Activated effector memory CD4-positive, alpha-beta T cell treated with anti-CD3 and anti-CD28 coated beads, Interleukin-2, amount 50 U/mL, for 16 hours (primary cell): ENCODE results near the gene C6orf136.

Source experiments
- DNase-seq: peaks from one replicate; pipeline ENCODE4 v3.0.0-alpha.2; 2020

The C6orf136 gene

GRCh38 chr6:30664994-30665767 lies 18.2 kb downstream of the C6orf136 start:
- DNase-seq = no peak

GRCh38 chr6:30666300-30666699 lies 19.4 kb downstream of the C6orf136 start:
- peak; percentile 75 for DNase-seq

GRCh38 chr6:30670760-30671527 lies 24.0 kb downstream of the C6orf136 start:
- DNase-seq = no peak

- DNase-seq = peak; percentile 96
Observed at GRCh38 chr6:30672445-30673253, 25.7 kb downstream of the C6orf136 start, which contains the start of gene DHX16. TSS of gene DHX16 (minus strand) at chr6:30673006. CDS start at chr6:30672841, 165 bp downstream.

- DNase-seq = no peak
Observed at GRCh38 chr6:30676660-30677285, 29.8 kb downstream of the C6orf136 start.

GRCh38 chr6:30678964-30679726 lies 32.2 kb downstream of the C6orf136 start:
- DNase-seq = peak; percentile 97

GRCh38 chr6:30679765-30680535 lies 33.0 kb downstream of the C6orf136 start:
- DNase-seq = no peak

- DNase-seq = peak; percentile 66
Observed at GRCh38 chr6:30681766-30682142, 34.8 kb downstream of the C6orf136 start.

- peak; percentile 95 for DNase-seq
Observed at GRCh38 chr6:30682143-30683117, 35.5 kb downstream of the C6orf136 start.

- peak; percentile 67 for DNase-seq
Observed at GRCh38 chr6:30683183-30683979, 36.4 kb downstream of the C6orf136 start.

- no peak for DNase-seq
Observed at GRCh38 chr6:30683980-30684338, 37.0 kb downstream of the C6orf136 start.

- peak; percentile 85 for DNase-seq
Observed at GRCh38 chr6:30684386-30685156, 37.6 kb downstream of the C6orf136 start.

GRCh38 chr6:30685157-30686008 lies 38.5 kb downstream of the C6orf136 start:
- peak; percentile 76 for DNase-seq

GRCh38 chr6:30686009-30686907 lies 39.3 kb downstream of the C6orf136 start, which contains the start of gene PPP1R18:
TSS of gene PPP1R18 (minus strand) at chr6:30686645. CDS start at chr6:30686018, 627 bp downstream.
- DNase-seq = peak; percentile 96

- DNase-seq = peak; percentile 93
Observed at GRCh38 chr6:30686908-30687658, 40.1 kb downstream of the C6orf136 start.
